ENCODE measurements around the gene LEMD2.

Gene LEMD2

DNA sequence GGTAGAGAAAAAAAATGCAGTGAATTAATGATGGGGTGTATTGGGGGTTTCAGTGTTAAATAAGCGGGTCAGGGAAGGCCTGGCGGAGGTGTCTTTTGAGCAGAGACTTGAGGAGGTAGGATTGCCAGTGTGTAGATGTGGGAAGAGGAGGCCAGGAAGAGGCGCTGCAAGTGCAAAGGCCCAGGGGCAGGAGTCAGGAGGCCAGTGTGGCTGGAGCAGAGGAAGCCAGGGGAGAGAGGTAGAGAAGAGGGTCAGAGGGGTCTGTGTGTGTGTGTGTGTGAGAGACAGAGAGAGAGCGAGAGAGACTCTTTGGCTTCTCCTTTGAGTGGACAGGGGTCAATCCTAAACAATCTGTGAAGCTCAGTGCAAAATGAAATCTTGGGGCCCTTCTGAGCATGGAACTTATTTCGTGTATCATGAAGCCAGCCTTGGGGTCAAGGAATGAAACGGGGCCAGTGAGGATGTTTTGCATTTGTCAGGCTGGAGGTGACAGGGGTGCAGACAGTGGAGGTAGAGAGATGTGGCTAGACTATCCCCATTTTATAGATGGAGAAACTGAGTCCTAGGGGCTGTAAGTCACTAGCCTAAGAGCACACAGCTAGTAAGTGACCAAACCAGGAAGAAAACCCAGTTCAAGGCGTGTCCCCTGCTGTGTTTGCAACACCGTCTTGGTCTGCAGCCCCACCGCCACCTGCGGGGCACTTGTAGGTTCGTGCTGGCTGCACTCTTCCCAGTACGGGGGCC lies 32.5 kb downstream of the LEMD2 start:
- DNase-seq (ENCODE audit: low read depth) = no peak

DNA sequence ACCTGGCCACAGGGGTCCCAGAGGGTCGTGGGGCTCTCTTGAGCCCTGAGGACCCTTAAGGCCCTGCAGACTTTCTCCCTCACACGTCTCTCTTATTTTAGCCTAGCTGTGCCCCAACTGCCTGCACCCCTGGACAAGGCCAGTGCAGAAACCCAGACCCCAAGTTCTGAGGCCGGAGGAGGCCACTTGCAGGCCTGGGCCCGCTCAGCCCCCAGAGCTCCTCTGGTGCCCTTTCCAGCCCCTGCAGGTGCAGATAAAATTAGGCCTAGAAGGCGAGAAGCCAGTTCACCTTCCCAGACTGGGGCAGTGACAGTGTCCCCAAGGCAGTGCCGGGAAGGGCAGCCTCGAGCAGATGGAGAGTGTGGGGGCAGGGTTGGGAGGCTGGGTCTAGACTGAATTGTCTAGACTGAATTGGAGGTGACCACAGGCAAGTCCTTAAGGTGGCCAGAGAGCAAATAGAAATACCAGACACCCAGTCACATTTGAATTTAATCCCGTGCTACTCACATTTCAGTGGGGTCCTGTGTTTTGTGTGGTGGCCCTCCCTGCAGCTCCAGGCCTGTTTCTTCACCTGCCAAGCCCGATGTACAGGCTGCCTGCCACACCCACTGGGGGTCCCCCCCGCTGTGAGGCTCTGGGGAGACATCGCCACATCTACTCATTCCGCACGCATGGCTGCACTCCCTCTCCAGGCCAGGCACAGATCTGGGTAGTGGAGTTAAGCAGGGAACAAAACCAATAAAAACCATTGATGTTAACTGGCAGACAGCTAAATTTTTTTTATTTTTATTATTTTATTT lies 33.7 kb downstream of the LEMD2 start:
- no peak for DNase-seq (ENCODE audit: low read depth)

DNA sequence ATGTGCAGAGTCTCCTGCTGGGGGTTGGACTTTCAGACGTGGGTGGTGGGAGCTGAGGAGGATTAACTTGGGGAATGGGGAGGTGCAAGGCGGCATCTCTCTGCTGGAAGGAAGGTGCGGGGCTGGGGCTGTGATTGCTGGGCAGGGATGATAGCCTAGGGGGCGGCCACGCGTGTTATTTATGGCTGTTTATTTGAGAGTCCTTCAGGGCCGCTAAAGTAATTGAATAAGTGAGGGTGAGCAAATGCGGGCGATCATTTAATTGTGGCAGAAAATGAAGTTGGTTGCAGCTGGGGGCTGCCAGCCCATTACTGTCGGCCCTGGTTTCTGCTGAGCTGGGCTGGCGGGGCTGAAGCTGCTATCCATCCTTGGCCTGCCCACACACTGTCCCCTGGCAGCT lies 34.7 kb downstream of the LEMD2 start:
- DNase-seq (ENCODE audit: low read depth) = no peak

DNA sequence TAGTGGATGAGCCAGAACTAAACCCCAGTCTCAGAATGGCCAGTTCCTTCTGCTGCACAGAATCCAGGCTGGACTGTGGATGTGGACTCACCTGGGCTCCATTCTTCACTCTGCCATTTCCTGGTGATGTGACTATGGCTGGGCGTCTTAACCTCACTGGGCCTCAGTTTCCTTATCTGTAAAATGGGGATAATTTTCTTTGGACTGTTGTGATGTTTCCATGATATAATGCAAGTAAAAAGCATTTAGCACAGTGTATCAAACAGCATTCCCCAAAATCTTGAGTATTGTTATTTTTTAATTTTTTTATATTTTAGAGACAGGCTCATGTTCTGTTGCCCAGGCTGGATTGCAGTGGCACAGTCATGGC lies 36.3 kb downstream of the LEMD2 start:
- no peak for DNase-seq (ENCODE audit: low read depth)

DNA sequence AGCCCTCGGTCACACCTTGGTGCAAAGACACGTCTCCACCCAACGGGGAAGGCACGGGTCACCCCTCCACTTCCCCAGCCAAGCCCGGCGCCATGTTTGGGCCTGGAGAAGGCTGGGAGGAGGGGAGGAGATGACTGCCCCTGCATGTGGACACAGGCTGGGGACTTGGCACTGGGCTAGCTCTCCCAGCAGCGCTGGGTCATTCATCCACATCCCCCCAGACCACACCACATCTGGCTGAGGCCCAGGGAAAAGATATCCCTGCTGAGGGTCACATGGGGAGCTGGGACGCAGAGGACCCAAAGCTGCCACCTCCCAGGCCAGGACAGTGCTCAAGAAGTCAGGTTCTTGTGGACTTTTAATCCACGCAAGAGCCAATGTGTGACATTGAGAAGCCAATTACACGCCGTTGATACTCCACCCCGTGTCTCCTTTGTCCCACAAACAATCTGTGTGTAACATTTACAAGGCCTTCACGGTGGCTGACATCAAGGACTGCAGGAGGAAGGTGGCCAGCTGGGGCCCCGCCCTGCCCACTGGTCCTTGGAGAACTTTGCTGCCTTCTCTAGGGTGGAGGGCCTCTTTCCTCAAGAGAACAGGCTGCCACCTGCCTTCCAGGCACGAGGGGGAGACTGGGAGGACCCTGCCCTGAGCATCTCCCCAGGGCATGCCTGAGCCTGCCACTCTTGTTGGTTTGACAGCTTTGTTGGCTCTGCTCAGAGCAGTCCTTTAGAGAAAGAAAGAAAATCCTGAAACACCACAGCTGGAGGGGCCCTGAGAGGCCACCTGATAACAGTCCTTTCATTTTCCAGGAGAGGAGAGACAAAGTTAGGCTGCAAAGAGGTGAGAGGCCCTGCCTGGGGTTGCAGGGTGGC lies 36.9 kb downstream of the LEMD2 start:
- no peak for DNase-seq (ENCODE audit: low read depth)

DNA sequence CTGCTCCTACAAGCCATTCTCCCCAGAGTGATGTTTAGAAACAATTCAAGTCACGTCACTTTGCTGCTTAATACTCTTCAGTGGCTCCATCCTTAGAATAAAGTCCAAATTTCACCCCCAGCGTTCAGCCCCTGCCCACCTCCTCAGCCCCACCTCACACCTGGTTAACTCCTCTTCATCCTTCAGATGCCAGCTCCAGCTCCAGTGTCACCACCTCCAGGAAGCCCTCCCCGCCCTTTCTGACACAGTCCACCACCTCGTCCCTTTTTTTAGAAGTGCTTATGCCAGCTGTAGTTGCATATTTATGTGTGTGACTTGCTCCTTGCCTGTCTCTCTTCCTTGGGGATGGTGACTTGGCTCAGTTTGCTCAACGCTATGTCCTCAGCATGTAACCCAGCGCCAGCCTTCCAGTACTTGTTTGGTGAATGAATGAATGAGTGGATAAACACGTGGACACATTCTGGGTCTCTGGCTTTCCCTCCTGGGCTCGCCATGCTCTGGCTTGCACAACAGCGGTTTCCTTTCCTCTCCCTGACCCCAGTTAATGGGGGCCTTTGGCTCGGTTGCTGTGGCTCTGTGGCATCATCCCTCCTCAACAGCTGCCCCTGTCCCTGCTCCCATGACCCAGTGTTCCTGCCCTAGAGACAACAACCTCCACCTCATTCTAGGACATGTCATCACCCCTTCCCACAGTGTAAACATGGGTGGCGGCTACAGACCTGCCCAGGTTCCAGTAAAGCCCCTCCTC lies 38.5 kb downstream of the LEMD2 start:
- DNase-seq (ENCODE audit: low read depth) = peak; percentile 15

DNA sequence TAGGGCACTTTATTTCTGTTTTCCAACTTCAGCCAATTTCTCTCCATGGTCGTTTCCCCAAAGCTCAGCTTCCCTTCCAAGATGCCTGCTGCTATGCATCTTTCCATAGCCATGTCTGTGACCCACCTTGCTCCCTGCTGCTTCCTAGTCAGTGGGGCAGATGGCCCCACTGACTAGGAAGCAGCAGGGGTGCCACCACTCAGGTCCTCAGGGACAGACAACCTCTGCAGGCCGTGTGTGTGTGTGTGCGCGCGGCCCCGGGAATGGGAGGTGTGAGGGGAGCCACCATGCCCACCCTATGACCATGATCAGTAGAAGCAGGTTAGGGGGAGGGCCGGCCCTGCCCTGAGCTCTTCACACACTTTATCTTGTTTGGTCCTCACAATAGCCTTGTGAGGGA lies 39.5 kb downstream of the LEMD2 start:
- no peak for DNase-seq (ENCODE audit: low read depth)

DNA sequence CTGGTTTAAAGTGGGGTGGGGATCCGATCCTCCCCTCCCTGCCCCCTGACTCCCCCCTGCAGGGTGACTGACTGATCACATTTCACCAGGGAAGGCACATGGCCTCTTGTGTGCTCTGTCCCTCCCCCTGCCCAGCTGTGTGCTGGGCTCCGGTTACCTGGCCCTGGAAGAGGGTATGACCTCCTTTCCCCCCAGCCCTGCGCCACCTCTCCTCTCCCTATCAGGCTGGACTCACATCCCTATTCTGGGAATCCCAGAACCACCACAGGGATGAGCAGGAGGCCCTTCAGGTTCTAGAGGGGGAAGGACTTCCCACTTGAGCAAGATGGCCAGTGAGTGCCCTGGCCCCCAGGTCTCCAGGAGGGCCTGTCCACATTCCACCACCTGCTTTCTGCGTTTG lies 40.1 kb downstream of the LEMD2 start:
- DNase-seq (ENCODE audit: low read depth) = no peak

DNA sequence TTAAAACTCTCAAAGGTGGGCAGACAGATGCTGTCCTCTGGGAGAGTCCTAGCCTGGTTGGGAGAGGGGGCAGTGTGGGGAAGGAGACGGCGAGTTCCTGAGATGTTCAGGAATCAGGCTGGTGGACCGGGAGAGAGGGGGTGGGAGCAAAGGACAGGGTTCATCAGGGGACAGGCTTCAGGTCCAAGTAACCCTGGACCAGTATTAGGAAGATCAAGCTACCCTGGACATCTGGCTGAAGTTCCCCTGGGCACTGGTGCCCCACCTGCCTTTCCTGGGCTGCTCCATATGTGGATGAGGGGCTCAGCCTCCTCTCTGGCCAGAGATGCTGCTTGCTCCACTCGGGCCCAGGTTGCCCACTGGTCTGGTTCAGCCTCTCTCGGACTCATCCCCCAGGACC lies 41.1 kb downstream of the LEMD2 start:
- DNase-seq (ENCODE audit: low read depth) = no peak

DNA sequence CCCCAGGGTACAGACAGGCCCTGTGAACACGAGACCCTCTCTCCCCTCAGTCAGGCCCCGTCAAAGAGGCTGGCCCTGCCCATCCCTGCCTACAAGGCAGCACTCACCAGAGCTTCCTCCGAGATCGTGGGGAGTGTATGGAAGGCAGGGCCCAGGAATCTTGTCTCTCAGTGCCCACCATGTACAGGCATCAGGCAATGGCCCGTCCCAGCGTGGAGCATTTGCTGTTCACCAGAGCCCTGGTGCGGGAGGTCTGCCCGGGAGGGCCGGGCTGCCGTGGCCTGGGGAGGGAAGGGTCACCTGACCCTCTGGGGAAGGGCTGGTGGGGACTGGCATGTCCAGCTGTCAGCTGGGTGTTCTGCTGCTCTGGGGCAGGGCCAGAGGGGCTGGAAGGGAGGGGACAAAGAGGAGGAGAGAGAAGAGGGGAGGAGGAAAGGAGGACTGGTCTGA lies 42.3 kb downstream of the LEMD2 start, which contains the start of gene IP6K3:
Gene IP6K3, minus strand, starts transcription at position 255 of the 450 bp plus-strand sequence. CDS start 11,429 bp downstream, outside the sequence.
- no peak for DNase-seq (ENCODE audit: low read depth)

DNA sequence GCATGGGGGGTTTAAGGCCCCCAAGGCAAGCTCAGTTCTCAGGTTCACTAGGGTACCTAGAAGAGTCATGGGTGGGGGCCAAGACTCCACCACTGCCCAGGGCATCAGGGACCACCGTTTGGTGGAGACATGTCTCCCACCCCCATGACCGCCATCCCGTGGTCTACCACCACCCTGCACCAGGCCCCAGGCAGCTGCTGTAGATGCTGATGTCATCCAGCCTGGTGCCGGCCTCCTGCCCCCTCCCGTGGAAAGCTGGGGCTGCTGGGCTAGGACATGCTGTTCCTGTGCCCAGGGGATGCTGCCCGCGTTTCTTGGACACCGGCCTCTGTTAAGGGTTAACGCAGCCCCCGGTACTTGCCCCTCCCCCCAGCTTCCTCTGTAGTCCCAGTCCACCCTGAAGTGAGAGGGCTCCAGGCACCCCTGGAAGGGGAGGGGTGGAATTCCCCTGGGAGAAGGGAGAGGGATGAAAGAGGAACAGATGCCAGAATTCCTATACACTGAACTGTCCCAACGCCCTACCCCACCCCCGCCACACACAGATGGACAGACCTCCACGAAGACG lies 42.8 kb downstream of the LEMD2 start:
- DNase-seq (ENCODE audit: low read depth) = peak; percentile 63

DNA sequence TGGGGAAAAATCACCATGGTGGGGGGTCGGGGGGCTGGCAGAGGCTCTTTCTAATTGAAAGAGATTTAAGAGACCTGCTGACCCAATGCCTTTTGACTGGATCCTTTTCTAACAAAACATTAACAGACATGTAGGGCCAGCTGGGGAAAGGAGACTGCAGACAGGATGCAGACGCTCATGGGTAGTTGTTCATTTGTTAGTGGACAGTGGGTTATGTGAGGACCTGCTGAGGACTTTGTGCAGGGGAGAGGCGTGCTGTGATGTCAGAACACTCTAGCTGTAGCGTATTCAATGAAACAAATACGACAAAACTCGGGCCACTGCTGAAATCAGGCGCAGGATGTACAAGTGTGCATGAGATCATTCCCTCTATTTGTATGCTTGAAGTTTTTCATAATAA lies 43.4 kb downstream of the LEMD2 start:
- peak; percentile 30 for DNase-seq (ENCODE audit: low read depth)

DNA sequence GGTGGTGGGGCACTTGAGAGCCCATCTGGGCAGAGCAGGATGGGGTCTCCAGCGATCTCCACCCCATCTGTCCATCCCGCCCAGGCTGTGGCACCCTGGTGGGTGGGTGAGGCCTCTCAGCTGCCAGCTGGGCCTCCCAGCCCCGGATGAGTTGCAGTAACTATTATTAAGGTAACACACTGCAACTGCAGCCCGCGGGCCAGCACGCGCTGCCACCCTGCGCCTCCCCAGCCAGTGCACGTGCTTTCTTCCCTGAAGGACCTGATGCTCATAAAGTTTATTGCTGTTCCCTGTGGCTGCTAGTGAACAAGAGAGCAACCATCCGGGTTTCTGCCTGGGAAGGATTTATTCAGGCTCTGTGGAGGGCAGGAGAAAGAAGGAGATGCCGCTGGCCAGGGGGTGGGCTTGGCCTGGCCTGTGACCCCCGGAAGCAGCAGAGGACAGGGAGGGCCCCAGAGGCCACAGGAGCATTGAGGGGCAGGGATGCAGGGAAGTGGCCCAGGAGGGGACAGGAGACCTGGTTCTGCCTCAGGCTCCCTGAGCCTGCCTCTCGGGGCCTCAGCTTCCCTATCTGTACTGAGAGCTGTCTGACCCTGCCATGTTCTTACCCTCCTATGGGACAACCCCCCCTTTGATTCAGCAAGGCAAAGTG lies 43.9 kb downstream of the LEMD2 start:
- no peak for DNase-seq (ENCODE audit: low read depth)

DNA sequence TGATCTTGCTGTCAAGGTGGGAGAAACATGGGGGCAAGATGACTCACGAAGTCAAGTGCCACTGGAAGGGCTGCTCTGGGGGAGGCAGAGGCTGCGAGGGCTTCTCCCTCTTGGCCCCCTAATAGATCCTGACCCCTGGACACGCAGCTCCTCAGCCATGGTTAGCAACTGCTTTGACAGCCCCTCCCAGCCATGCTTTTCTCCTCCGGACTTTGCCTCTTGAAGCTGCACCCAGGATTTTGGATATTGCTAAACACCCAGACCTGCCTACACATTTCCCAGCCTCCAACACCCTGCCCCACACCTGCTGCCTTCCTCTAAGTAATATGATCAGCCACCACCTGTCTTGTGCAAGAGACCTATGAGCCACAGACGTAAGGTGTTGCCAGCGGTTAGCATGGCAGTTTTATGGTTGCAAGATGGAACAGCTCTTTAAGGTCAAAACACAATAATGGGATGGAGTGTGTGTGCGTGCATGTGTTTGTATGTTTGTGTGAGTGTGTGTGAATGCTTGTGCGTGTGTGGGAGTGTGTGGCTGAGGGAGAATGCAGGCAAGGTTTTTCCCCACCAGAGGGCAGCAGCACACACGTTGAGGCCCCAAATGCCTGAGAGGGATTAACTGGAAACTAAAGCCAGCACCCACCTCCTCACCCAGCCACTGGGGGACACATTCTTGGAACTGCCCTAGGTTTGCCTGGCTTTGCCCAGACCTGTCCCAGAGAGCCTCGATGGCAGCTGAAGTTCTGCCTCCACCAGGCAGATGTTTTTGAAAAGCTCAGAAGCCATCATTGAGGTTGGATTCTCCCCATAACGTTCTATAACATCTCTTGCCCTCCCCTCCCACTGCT lies 44.7 kb downstream of the LEMD2 start:
- peak; percentile 59 for DNase-seq (ENCODE audit: low read depth)

DNA sequence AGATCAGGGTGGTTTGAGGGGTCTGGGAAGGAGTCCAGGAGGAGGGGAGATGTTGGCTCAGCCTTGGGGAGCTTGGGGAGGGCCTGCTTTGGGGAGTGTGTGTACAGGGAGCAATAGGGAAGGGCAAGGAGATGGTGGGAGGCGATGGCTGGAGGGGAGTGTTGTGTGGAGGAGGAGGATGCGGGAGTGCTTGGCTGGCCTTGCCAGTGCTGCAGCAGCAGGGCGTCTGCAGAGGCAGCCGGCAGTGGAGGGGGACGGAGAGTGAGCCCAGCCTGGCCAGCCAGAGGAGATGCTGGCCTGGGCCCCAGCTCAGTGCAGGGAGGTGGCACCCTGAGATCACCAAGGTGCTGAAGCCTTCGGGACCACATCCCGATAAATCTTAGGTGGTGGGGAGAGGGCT lies 46.1 kb downstream of the LEMD2 start:
- DNase-seq (ENCODE audit: low read depth) = no peak

DNA sequence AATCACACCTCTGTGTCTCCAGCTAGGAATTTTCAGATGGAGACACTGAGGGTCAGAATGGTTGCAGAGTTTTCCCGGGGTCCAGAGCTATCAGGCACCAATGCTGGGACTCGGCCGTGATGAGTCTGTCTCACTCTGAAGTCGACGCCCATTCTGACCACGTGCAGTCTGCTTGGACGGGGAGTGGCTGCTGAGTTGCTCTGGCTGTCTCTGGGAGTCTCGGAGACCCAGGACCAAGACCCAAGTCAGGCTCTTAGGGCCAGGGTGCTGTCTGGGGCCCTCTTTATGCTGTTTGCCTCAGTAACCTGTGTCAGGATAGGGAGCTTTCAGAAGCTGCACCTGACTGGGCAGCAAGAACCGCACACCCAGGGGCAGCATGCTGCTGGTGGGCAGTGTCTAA lies 46.8 kb downstream of the LEMD2 start:
- DNase-seq (ENCODE audit: low read depth) = no peak

DNA sequence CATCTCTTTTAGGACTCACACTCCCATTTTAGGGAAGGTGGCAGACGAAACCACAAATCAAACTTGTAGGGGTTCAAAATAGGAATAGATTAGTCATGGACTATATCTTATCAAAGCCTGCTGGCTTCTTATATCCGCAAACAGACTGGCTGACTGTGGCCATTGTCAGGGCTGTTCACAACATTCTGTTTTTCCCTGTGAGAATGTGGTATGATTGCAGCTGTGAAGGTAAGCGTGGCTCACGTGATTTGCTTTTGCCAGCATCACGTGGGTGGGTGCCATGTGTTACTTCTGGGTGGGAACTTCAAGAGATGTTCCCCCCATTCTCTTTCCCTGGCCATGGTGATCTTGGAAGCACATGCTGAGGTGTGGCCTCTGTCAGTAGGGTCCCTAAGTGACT lies 48.1 kb downstream of the LEMD2 start:
- DNase-seq (ENCODE audit: low read depth) = no peak

DNA sequence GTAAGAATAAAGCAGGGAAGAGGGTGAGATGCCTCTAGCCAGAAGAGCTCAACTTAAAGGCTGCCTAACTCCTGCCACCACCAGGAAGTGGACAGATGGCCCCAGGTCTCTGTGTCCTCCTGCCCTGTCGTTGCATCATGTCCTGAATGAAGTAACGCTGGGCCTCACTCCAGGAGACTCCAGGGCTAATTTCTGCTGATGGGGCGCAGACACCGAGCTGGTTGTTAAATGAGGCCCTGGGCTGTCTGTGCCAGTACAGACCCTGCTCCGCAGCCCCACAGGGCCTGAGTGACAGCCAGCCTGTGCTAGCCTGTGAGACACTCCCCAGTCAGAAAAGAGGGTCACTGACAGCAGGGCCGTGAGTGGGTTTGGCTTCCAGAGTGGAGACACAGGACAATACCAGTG lies 48.7 kb downstream of the LEMD2 start:
- no peak for DNase-seq (ENCODE audit: low read depth)

DNA sequence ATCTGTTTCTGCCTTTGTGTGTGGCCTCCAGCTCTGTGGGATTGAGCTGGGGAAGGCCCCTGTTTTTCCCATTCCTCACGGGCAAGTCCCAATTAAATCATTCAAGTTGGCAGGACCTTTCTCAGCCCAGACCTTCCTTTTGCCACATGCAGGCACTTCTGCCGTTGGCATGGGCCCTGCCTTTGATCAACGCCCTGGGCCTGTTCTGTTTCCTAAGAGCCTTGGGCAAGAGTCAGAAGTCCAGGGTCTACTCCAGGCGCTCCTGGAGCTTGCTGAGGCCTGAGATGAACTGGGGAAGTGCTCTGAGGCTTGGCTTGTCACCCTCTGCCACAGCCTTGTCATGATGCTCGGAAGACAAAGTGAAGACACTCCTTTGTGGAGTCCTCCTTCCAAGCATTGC lies 49.4 kb downstream of the LEMD2 start:
- no peak for DNase-seq (ENCODE audit: low read depth)

DNA sequence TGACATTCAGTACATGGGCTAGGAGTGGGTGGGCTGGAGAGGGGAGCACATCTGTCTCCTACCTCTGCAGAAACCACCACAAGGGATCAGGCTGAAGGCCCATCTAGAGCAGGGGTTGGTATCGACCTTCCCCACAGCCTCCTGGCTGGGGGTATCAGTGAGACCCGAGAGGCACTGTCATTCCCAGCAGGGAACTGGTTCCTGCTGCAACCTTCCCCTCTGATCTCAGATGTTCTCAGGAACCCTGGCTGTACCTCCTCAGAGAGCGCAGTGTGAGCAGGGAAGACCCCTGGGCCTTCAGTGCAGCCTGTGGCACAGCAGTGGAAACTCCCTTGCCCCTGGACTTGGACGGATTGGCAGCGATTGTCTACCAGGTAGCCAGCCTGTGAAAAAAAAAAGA lies 50.1 kb downstream of the LEMD2 start:
- DNase-seq (ENCODE audit: low read depth) = no peak
